Measurements from ENCODE around the gene NMT1.

The NMT1 gene

GRCh38 chr17:45086391-45086790, 25.3 kb downstream of the NMT1 start:
- no peak for DNase-seq

- DNase-seq: no peak
Observed at GRCh38 chr17:45086865-45087503, 25.9 kb downstream of the NMT1 start.

- no peak for DNase-seq
Observed at GRCh38 chr17:45087504-45087975, 26.4 kb downstream of the NMT1 start.

- DNase-seq: no peak
Observed at GRCh38 chr17:45087978-45088377, 26.9 kb downstream of the NMT1 start.

- no peak for DNase-seq
Observed at GRCh38 chr17:45088741-45089140, 27.6 kb downstream of the NMT1 start.

- DNase-seq: no peak
Observed at GRCh38 chr17:45090711-45091110, 29.6 kb downstream of the NMT1 start.

- DNase-seq: no peak
Observed at GRCh38 chr17:45091778-45092425, 30.8 kb downstream of the NMT1 start.

- no peak for DNase-seq
Observed at GRCh38 chr17:45092911-45093430, 31.9 kb downstream of the NMT1 start.

GRCh38 chr17:45093444-45094110, 32.5 kb downstream of the NMT1 start:
- DNase-seq: no peak

GRCh38 chr17:45096141-45096540, 35.0 kb downstream of the NMT1 start:
- DNase-seq: no peak

GRCh38 chr17:45096926-45097325, 35.8 kb downstream of the NMT1 start:
- no peak for DNase-seq

GRCh38 chr17:45098081-45098868, 37.2 kb downstream of the NMT1 start:
- DNase-seq: no peak

- DNase-seq: peak; percentile 71
Observed at GRCh38 chr17:45098869-45099616, 37.9 kb downstream of the NMT1 start.

GRCh38 chr17:45101546-45101882, 40.4 kb downstream of the NMT1 start:
- DNase-seq: no peak

GRCh38 chr17:45101883-45102811, 41.0 kb downstream of the NMT1 start:
- no peak for DNase-seq

GRCh38 chr17:45102856-45103255, 41.7 kb downstream of the NMT1 start:
- DNase-seq: no peak

- no peak for DNase-seq
Observed at GRCh38 chr17:45103269-45103795, 42.2 kb downstream of the NMT1 start.

- no peak for DNase-seq
Observed at GRCh38 chr17:45104029-45104428, 42.9 kb downstream of the NMT1 start.

- DNase-seq: no peak
Observed at GRCh38 chr17:45104497-45104896, 43.4 kb downstream of the NMT1 start.

- DNase-seq: no peak
Observed at GRCh38 chr17:45104907-45105624, 43.9 kb downstream of the NMT1 start.

All from CD4-positive, alpha-beta T cell treated with Interferon gamma for 1 hour (primary cell).